NCI-H526 (cell line): ENCODE results near the gene DDT.
A peak's percentile ranks its signal among the peaks of the same experiment; 100 is the strongest.
"Not testable (repeated sequence)": the region's sequence is repeated elsewhere in the genome, so short reads cannot be mapped to it uniquely, and the experiment has no call there.

Experiments
- DNase-seq, 2 experiments: peaks; one replicate each; lab custom pipeline; 2025; lab: John Stamatoyannopoulos, UW

The DDT gene

GRCh38 chr22:23989583-23990244 lies 15.5 kb upstream of the DDT start:
- not testable (repeated sequence) for DNase-seq

GRCh38 chr22:23986538-23987178 lies 12.4 kb upstream of the DDT start:
- DNase-seq = not testable (repeated sequence)

- not testable (repeated sequence) for DNase-seq
These were observed 11.8 kb upstream of the DDT start for GRCh38 chr22:23986089-23986488.

- peak in 1 of 2 experiments; percentile 42 for DNase-seq
These were observed 10.2 kb upstream of the DDT start for GRCh38 chr22:23984430-23984829.

GRCh38 chr22:23980567-23980966 lies 6.3 kb upstream of the DDT start:
- not testable (repeated sequence) for DNase-seq

- not testable (repeated sequence) for DNase-seq
These were observed 5.5 kb upstream of the DDT start, which contains the start of gene GSTT2 for GRCh38 chr22:23979557-23980240. TSS of gene GSTT2 (plus strand) at chr22:23980134.

GRCh38 chr22:23977304-23977703 lies 3.1 kb upstream of the DDT start:
- DNase-seq = not testable (repeated sequence)

- DNase-seq = not testable (repeated sequence)
These were observed 653 bp upstream of the DDT start for GRCh38 chr22:23974836-23975352.

- not testable (repeated sequence) for DNase-seq
These were observed 2.3 kb downstream of the DDT start for GRCh38 chr22:23971927-23972326.

GRCh38 chr22:23970816-23971486 lies 3.3 kb downstream of the DDT start:
- DNase-seq = no peak

- no peak for DNase-seq
These were observed 4.0 kb downstream of the DDT start for GRCh38 chr22:23970201-23970641.

- no peak for DNase-seq
These were observed 5.2 kb downstream of the DDT start for GRCh38 chr22:23969071-23969470.

GRCh38 chr22:23966568-23966967 lies 7.7 kb downstream of the DDT start, which contains the start of gene DDTL:
TSS of gene DDTL (plus strand) at chr22:23966888. CDS start at chr22:23966915, 27 bp downstream.
- not testable (repeated sequence) for DNase-seq

- not testable (repeated sequence) for DNase-seq
These were observed 8.1 kb downstream of the DDT start for GRCh38 chr22:23966094-23966493.

GRCh38 chr22:23961084-23961771 lies 13.0 kb downstream of the DDT start, which contains the start of gene GSTT2B:
TSS of gene GSTT2B (minus strand) at chr22:23961195. CDS start at chr22:23961131, 64 bp downstream.
- not testable (repeated sequence) for DNase-seq

- peak; percentile 3 to 57 for DNase-seq
These were observed 17.8 kb downstream of the DDT start for GRCh38 chr22:23956301-23956900.

- not testable (repeated sequence) for DNase-seq
These were observed 18.4 kb downstream of the DDT start for GRCh38 chr22:23955886-23956285.

GRCh38 chr22:23954991-23955305 lies 19.3 kb downstream of the DDT start:
- not testable (repeated sequence) for DNase-seq

GRCh38 chr22:23954193-23954990 lies 19.8 kb downstream of the DDT start:
- not testable (repeated sequence) for DNase-seq

GRCh38 chr22:23953485-23953884 lies 20.8 kb downstream of the DDT start:
- not testable (repeated sequence) for DNase-seq
